ENCODE data around the gene VTI1A. TPM values are rescaled to one million over a fixed set of nuclear protein-coding genes. Genes with fewer than 3 reads are reported as not detected.

Gene VTI1A
- total RNA-seq, 1 donor from 2014 or later, result 33.3 TPM

DNA sequence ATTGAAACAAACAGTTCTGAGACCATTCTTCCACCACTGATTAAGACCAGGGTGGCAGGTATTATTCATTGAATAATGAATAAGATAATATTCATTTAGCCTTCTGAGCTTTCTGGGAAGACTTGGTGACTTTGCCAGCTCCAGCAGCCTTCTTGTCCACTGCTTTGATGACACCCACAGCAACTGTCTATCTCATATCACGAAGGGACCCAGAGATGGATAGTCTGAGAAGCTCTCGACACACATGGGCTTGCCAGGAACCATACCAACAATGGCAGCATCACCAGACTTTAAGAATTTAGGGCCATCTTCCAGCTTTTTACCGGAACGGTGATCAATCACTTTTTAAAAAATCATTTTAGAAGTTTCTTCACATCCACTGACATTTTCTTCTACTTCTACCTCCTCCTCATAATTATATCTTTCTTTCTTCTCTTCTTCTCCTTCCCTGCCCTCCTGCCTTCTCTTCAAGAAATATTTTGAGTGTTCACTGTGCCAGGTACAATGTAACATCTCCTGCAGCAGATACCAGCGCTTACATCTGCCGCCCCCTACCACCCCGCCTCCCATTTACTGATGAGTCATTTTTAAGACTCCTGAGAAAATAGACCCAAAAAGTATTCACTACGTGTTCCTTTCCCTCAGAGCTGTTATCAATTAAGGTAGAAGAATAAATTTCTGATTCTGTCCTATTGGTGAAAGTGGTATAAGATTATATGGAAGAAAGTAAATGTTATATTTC, 101.7 kb downstream of the VTI1A start:
- DNase-seq (ENCODE audit: low read depth), result no peak
- H3K4me2 ChIP-seq (ENCODE audit: low read length), result no peak overlapping the region
- no peak for FAIRE-seq
- H3K4me3 Mint-ChIP-seq (ENCODE audit: unreplicated experiment), result no peak overlapping the region
- H3K27ac ChIP-seq (ENCODE audit: low read depth, low read length), result no peak overlapping the region
- H3K9me3 ChIP-seq (ENCODE audit: insufficient read depth, low read depth, low read length), result no peaks in the 10 kb centered on the region
- no peaks in the 10 kb centered on the region for H3K36me3 ChIP-seq (ENCODE audit: insufficient read depth, low read length)
- peaks cover 6% of the 10 kb centered on the region for H3K4me1 Mint-ChIP-seq (ENCODE audit: low read depth, unreplicated experiment)
- H3K27me3 Mint-ChIP-seq (ENCODE audit: low read depth, unreplicated experiment), result no peaks in the 10 kb centered on the region
- TF ChIP-seq EZH2 (IDR thresholded peaks at IDR 0.05; ENCODE audit: insufficient read depth, low read length), result no peak
- TF ChIP-seq, protein P1, sequence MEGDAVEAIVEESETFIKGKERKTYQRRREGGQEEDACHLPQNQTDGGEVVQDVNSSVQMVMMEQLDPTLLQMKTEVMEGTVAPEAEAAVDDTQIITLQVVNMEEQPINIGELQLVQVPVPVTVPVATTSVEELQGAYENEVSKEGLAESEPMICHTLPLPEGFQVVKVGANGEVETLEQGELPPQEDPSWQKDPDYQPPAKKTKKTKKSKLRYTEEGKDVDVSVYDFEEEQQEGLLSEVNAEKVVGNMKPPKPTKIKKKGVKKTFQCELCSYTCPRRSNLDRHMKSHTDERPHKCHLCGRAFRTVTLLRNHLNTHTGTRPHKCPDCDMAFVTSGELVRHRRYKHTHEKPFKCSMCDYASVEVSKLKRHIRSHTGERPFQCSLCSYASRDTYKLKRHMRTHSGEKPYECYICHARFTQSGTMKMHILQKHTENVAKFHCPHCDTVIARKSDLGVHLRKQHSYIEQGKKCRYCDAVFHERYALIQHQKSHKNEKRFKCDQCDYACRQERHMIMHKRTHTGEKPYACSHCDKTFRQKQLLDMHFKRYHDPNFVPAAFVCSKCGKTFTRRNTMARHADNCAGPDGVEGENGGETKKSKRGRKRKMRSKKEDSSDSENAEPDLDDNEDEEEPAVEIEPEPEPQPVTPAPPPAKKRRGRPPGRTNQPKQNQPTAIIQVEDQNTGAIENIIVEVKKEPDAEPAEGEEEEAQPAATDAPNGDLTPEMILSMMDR (IDR thresholded peaks at IDR 0.05; ENCODE audit: insufficient read depth, low read depth, low read length), result no peak
- H4K20me1 ChIP-seq (ENCODE audit: insufficient read depth, low read length), result no peaks in the 10 kb centered on the region
- H3K36me3 Mint-ChIP-seq (ENCODE audit: low read depth, unreplicated experiment), result peaks cover 4% of the 10 kb centered on the region
- no peak overlapping the region for H3K4me3 ChIP-seq (ENCODE audit: insufficient read depth, low read depth, low read length)
- no peak overlapping the region for H3K27ac Mint-ChIP-seq (ENCODE audit: unreplicated experiment)
- no peak overlapping the region for H2AFZ ChIP-seq (ENCODE audit: low read depth, low read length)
- no peaks in the 10 kb centered on the region for H3K27me3 ChIP-seq (ENCODE audit: insufficient read depth, low read length)
- H3K9me3 Mint-ChIP-seq (ENCODE audit: unreplicated experiment), result no peaks in the 10 kb centered on the region
- no peak overlapping the region for H3K9ac ChIP-seq (ENCODE audit: low read length)
- H3K4me1 ChIP-seq (ENCODE audit: insufficient read depth, low read length), result no peaks in the 10 kb centered on the region
- no peaks in the 10 kb centered on the region for H3K79me2 ChIP-seq (ENCODE audit: insufficient read depth, low read length)

DNA sequence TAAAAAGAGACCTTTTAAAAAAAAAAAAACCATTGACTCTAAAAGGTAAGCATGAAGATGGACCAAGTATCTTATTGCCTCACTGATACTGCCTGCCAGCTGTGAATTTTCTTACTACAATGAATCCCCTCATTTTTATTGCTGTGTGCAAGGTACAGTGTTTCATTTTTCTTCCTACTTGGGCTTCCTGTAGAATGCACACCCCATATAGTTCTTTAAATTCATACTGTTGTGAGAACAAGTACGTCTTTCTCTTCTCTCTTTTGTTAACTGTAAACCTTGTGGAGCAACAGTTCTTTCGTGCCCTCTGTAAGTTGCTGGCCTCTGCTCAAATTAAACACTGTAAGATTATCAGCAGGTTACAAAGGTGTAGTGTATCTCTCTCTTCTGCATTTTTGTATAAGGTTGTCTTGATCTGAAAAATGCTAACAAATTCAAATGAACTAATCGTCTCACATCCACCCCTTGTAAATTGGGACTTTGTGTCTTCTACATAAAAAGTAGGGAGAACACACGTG, 105.6 kb downstream of the VTI1A start:
- Histone ChIP-seq H3K4me3 (ENCODE audit: insufficient read depth, low read depth, low read length) (no peak overlapping the region), H2AFZ (ENCODE audit: low read depth, low read length) (no peak overlapping the region), H3K9me3 (ENCODE audit: insufficient read depth, low read depth, low read length) (no peaks in the 10 kb centered on the region), H3K9ac (ENCODE audit: low read length) (no peak overlapping the region), H4K20me1 (ENCODE audit: insufficient read depth, low read length) (no peaks in the 10 kb centered on the region), H3K36me3 (ENCODE audit: insufficient read depth, low read length) (no peaks in the 10 kb centered on the region), H3K4me2 (ENCODE audit: low read length) (no peak overlapping the region), H3K27ac (ENCODE audit: low read depth, low read length) (no peak overlapping the region), H3K27me3 (ENCODE audit: insufficient read depth, low read length) (no peaks in the 10 kb centered on the region), H3K79me2 (ENCODE audit: insufficient read depth, low read length) (no peaks in the 10 kb centered on the region), H3K4me1 (ENCODE audit: insufficient read depth, low read length) (no peaks in the 10 kb centered on the region)
- DNase-seq (ENCODE audit: low read depth), result no peak
- Mint-ChIP-seq H3K4me3 (ENCODE audit: unreplicated experiment) (no peak overlapping the region), H3K9me3 (ENCODE audit: unreplicated experiment) (no peaks in the 10 kb centered on the region), H3K27ac (ENCODE audit: unreplicated experiment) (no peak overlapping the region), H3K36me3 (ENCODE audit: low read depth, unreplicated experiment) (no peaks in the 10 kb centered on the region), H3K27me3 (ENCODE audit: low read depth, unreplicated experiment) (no peaks in the 10 kb centered on the region), H3K4me1 (ENCODE audit: low read depth, unreplicated experiment) (peaks cover 6% of the 10 kb centered on the region)
- TF ChIP-seq EZH2 (IDR thresholded peaks at IDR 0.05; ENCODE audit: insufficient read depth, low read length), result no peak
- TF ChIP-seq, protein P1 (IDR thresholded peaks at IDR 0.05; ENCODE audit: insufficient read depth, low read depth, low read length), result no peak
- peak; percentile 23 for FAIRE-seq

DNA sequence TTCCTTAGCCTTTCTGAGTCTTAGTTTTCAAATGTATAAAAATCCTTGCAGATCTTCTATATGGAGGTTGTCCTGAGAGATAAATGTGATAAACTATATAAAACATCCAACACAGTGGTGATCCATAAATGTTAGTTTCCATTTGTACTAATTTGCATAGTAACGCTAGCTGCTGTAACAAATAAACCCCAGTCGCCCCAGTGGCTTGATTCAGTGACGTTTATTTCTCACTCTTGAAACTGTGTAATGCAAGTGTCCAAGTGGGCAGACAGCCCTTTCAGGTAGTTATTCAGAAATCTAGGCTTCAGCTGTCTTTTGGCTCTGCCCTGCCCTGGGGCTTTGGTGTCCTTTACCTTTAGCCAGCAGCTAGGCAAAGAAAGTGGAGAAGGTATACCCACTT, 106.3 kb downstream of the VTI1A start:
- Mint-ChIP-seq H3K9me3 (ENCODE audit: unreplicated experiment) (no peaks in the 10 kb centered on the region), H3K4me1 (ENCODE audit: low read depth, unreplicated experiment) (peaks cover 6% of the 10 kb centered on the region), H3K36me3 (ENCODE audit: low read depth, unreplicated experiment) (no peaks in the 10 kb centered on the region), H3K27me3 (ENCODE audit: low read depth, unreplicated experiment) (no peaks in the 10 kb centered on the region), H3K4me3 (ENCODE audit: unreplicated experiment) (no peak overlapping the region), H3K27ac (ENCODE audit: unreplicated experiment) (no peak overlapping the region)
- no peak overlapping the region for H3K9ac ChIP-seq (ENCODE audit: low read length)
- H3K9me3 ChIP-seq (ENCODE audit: insufficient read depth, low read depth, low read length), result no peaks in the 10 kb centered on the region
- H3K27ac ChIP-seq (ENCODE audit: low read depth, low read length), result no peak overlapping the region
- DNase-seq (ENCODE audit: low read depth) (no peak), FAIRE-seq (no peak)
- H2AFZ ChIP-seq (ENCODE audit: low read depth, low read length), result no peak overlapping the region
- no peaks in the 10 kb centered on the region for H3K79me2 ChIP-seq (ENCODE audit: insufficient read depth, low read length)
- TF ChIP-seq, protein P1 (IDR thresholded peaks at IDR 0.05; ENCODE audit: insufficient read depth, low read depth, low read length), result no peak
- TF ChIP-seq EZH2 (IDR thresholded peaks at IDR 0.05; ENCODE audit: insufficient read depth, low read length), result no peak
- H4K20me1 ChIP-seq (ENCODE audit: insufficient read depth, low read length), result no peaks in the 10 kb centered on the region
- no peaks in the 10 kb centered on the region for H3K36me3 ChIP-seq (ENCODE audit: insufficient read depth, low read length)
- H3K27me3 ChIP-seq (ENCODE audit: insufficient read depth, low read length), result no peaks in the 10 kb centered on the region
- no peak overlapping the region for H3K4me3 ChIP-seq (ENCODE audit: insufficient read depth, low read depth, low read length)
- no peaks in the 10 kb centered on the region for H3K4me1 ChIP-seq (ENCODE audit: insufficient read depth, low read length)
- no peak overlapping the region for H3K4me2 ChIP-seq (ENCODE audit: low read length)

Data from astrocyte (in vitro differentiated cells and primary cell).